HG03135 (cell line): Measurements from ENCODE around the gene SYT7.

ENCODE experiments used
- ATAC-seq: cut with Tn5 transposase; IDR thresholded peaks from one replicate; pipeline ENCODE4 v1.9.1; 2021; ENCODE audit warnings: mild to moderate bottlenecking, moderate library complexity; ENCODE audit not compliant: unreplicated experiment

The SYT7 gene

DNA sequence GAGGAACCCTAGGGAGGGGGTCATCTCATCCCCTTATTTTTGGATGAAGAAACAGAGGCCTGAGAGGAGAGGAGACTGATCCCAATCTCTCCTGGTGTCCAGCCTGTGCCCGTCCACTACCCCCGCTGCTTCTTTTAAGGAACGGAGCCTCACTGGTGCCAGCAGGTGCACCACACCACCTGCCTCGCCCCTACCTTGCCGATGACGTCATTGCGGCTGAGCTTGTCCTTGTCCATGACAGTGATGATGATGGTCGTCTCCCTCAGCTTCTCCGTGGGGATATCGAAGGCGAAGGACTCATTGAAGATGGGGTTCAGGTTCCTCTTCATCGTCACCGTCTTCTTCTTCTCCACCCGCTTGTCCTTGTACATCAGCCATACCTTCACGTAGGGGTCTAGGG, 58.0 kb downstream of the SYT7 start:
- no peak for ATAC-seq

DNA sequence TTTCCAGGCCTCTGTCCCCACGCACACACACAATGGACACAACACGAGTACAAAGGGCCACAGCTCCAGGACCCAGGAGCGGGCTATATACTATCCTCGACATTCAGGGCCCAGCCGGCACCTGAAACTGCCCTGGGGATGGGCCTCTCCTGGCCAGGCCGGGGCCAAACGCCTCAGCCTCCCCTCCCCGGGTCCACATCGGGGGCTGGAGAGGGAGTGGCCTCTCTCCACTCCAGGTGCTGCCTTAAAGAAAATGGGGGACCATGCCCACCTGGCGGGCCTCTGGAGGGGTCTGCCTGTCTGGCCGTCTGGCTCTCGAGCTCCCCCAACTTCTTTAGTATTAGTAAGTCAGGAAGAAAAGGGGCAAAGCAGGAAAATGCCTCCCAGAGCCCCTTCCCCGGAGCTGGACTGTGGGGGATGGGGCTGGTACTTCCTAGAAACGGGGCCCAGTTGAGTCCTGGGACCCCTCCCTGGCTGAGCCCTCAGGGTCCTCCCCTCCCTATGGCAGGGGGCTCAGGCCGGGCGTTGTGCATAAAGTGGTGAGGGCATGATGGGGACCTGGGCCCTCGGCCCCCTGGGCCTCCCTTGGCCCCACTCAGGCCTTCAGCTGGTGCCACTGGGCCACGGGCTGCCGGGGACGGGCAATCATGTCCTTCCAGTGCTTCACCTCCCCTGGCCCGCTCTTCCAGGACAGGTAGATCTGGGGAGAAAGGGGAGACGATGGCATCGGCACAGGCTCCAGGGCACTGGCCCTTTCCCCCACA, 62.7 kb downstream of the SYT7 start:
- no peak for ATAC-seq

DNA sequence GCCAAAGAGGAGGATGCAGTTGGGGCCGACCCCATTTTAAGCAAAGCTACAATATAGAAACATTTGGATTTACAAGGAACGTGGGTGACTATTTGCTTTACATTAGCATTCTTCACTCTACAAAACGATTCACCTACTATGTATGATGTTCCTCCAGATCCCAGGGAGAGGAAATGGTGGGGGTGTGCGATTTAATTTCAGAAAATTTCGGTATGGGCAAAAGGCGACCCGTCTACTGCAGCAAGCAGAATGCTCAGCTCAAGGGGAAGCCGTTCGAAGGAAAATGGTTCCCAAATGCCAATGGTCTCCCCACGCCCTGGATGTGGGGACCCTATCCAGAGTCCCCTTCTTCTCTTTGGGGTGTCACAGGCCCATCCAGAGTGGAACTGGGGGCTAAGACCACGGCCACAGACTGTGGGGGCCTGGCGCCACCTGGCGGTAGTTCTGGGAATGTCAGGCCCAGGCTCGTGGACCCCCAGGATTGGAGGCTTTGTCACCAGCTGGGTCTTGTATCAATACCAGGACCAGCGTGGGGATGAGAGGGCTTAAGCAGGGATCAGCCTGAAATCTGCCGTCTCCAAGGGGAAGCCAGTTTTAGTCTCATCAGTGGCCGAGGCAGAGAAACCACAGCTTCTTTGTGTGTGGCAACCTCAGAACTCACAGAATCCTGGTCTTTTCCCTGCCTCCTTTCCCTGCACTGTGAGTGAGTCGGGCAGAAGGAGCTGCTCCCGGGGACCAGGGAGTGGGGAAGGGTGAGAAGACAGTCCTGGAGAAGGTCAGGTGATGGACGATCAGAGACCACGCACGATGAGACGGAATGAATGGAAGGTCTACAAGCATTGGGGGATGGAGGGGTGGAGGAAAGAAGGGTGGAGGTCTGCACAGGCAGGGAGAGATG, 64.0 kb downstream of the SYT7 start:
- ATAC-seq: no peak

DNA sequence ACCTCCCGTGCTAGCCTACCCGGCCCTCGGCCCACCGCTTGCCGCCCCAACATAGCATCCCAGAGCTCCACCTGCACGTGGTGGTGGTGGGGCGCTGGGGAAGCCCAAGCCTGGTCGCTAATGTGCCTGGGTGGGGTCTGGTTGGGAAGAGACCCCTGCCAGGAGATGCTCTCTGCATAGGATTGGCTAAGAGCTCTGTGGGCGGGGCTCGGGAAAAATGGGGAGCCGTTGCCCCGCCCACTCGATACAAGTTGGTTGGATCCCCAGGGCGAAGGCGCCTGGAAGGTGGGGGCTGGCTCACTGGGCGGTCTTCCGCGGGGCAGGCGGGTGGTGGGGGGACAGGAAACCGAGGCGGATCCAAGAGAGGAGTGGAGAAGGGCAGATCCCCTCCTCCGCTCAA, 64.7 kb downstream of the SYT7 start:
- no peak for ATAC-seq

DNA sequence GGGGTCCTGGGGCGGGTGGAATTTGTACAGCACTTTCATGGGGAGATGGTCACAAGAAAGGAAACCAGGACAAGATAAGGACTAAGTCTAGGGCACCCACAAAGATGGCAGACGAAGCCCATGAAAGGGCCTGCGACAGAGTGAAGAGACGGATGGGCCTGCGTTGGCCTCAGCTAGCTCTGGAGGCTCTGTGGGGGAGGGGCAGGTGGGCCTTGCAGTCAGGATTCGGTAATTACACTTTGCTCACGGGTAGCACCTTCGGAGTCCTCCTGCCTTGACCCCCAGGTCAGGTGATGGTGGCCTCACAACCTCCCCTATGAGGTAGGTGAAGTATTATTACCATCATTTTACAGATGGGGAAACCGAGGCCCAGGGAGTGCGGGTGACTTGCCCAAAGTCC, 65.2 kb downstream of the SYT7 start:
- no peak for ATAC-seq

DNA sequence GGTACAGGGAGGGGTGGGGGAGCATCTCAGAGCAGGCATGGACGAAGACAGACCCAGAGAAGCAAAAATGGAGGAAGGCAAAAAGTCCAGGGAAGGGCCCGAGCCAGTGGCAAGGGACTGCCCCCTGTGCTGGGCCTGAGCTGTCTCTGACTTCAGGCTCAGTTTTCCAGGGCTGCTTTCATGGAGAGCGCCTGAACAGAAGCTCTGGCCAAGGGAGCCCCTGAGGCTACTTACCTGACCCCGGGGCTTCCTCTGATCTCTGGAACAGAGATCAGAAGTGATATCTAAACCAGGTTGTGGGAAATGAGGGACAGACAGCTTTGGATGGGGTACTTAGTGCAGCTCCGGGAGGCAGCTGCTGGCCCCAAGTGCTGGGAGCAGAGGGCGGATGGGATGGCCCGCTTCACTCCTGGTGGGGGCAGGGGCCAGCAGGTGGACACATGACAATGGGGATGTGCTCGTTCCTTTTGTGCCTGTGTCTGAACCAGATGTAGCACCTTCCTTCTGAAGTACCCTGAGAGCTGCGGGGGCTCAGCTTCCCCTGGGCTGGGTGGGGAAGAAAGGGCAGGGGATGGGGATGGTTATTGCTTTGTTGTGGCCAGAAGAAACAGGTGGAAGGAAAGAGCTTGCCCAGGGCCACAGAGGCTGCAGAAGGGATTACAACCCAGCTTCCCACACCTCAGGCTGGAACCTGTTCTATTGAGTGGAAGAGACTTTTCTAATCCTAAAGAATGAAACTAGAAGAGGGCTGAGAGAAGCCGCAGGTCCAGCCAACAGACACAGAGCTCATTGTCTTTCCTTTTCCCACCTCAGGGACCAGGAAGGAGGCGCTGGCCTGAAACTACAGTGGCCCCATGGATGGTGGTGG, 66.6 kb downstream of the SYT7 start:
- no peak for ATAC-seq

DNA sequence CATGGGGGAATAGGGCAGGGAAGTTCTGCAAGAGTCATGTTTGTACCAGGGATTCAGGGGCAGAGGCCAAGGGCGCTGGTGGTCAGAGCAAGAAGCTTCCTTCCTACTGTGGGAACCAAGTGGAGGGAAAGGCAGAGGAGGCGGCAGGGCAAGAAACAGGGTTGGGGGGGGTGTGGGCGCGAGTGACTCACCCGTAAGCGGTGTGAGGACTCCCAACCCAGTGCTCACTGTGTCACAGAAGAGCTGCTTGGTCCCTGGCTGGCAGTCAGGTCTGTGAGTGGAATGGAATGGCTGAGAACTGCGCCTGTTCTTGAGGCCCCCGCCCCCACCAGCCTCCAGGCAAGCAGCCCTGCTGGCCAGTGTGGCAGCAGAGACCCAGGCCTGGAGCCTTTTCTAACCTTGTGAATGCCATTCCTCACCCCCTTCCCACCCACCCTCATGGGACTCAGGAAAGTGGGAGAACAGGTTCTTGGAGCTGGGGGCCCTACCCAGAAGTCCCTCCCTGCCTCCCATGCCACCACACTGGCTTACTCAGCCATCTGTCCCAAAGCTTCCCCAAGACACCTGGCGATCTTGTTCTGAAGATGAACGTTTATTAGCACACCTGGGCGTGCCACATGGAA, 67.6 kb downstream of the SYT7 start:
- no peak for ATAC-seq

DNA sequence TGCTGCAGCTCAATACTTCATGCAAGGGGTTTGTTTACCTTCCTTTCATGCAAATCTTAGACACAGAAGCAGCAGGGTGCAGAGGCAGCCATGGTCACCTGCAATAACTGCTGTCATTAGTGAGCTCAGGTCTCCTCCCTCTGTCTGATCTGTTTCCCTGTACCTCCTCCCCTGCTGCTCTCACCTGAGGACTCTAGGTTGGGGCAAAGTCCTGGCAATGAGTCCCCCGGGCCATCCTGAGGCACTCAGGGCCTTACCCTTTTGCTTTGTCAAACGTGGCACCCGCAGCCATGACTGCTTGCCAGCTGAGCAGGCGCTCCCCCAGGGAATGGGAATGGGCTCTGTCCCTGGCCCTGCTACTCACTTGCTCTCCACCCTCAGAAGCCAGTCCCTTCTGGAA, 68.4 kb downstream of the SYT7 start:
- ATAC-seq: no peak

DNA sequence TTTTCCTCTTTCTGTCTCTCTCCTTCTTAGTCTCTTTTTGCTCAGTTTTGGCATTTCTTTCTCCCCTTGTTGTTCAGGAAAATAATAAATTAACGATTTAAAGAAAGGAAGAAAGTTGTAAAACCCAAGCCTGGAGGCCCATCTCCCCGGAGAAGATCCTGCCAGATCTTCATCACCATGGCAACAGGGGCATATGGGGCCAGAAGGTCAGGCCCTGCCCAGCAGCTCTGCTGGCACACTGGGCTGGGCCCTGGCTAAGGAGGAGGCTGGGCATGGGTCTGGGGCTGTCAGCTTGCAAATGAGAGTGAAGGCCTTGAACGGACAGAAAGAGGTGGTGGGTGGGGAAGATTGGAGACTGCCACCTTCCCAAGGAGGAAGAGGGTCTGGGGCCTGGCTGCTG, 69.5 kb downstream of the SYT7 start:
- ATAC-seq: no peak

DNA sequence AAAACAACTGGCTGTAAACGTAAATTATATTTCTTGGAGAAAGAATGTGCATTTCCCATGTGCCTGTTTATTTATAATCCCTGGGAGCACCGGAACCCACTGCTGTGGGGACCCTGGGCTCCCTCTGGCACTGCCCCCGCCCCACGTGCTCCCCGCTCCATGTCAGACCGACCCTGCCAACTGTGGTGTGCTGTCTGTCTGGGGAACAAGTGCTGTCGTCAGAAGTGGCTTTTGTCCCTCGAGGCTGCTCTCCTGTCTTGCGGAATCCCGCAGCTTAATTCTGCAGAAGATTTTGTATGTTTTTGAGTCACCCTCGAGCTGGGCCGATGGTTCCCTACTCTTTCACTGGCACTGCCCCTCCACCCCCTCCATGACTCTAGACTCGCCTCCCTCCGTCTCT, 69.9 kb downstream of the SYT7 start:
- ATAC-seq: no peak

DNA sequence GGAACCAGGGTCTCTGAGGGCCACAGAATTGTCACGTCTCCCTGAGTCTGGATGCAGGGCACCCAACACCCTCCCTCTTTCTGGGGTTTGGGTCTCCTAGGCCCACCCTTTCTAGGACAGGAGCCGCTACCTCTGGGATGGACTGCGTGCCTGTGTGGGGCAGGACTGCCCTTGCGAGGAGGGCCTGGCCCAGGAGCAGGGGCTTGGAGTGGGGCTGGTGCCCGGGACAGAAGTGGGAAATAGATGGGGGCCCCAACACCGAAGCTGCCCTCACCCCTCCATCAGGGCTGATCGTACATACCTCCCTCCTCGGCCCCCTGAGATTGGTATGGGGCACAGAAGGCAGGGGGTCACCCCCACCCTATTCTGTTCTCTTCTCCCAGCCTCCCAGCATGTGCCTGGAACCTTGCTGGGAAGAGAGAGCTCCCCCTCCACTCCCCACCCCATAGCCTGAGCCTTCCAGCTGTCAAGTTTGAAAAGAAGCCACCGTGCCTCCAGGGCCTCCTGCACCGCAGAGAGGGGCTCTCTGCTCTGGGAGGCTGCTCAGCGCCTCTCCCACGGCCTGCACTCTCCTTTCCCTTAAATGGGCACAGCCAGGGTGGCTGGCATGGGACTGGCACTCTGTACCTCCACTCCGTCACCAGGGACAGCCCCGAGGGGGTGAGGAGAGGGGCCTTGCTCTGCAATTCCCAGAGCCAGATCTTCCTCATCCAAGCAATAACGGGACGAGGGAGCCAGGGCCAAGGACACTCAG, 70.5 kb downstream of the SYT7 start:
- ATAC-seq: no peak

DNA sequence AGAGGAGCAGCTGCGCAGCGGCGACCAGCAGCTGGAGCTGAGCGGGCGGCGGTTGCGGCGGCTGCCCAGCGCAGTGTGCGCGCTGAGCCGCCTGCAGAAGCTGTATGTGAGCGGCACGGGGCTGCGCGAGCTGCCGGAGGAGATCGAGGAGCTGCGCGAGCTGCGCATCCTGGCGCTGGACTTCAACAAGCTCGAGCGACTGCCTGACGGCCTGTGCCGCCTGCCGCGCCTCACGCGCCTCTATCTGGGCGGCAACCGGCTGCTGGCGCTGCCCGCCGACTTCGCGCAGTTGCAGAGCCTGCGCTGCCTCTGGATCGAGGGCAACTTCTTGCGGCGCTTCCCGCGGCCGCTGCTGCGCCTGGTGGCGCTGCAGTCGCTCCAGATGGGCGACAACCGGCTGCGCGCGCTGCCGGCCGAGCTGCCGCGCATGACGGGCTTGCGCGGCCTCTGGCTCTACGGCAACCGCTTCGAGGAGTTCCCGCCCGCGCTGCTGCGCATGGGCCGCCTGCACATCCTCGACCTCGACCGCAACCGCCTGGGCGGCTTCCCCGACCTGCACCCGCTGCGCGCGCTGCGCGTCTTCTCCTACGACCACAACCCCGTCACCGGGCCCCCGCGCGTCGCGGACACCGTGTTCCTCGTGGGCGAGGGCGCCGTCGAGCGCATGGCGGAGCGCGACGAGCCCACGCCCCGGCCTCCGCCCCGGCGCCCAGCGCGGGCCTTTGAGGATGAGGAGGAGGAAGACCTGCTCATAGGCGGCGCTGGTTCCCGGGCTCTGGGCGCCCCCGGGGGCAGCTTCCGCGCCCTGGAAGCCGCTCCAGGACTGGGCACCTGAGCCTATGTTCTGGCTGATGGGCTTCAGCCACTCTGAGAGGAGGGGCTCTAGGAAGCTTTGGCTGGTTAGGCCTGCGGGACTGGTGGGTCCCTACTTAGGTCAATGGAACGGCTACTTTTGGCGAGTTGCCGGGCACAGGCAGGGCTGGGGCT, 71.5 kb downstream of the SYT7 start:
- ATAC-seq: peak; percentile 52

DNA sequence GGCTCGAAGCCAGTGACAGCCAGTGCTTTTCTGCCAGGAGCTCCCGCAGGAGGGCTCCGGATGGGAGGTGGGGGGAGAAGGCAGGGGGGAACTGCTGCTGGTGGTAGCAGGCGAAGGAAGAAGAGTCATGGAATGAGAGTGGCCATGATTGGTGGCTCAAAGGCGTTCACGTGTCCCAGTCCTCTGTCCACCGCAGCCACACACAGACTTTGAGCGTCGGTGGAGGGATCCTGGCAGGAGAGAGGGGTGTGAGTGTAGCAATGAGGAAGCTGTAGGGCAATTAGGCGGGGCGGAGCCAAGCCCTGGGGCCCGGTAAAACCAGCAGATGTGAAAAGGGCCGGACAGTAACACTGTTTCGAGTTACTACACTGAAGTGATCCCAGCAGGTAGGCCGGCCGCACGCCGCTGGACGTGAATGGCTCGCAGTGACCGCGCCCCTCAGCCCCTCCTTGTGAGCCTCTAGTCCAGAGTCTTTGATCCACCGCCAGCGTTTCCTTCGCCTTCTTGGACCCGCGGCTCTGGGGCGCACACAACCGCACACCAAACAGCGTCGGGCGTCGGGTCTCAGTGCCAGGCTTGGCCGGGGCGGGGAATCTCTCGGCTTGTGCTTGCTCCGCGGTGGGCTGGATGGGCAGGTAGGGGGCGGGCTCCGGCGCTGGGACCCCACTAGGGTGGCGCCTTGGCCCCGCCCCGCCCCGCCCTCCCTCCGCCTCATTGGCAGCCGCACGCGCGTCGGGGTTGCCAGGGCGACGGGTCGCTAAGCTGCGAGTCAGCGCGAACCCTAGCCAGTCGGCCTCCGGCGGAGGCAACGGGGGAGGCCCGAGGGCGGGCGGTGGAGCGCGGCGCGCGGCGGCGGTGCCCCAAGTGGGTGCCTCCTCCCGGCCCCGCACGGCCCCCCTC, 72.7 kb downstream of the SYT7 start, which contains the start of gene LRRC10B:
Gene LRRC10B (plus strand): TSS at position 788 of the 900 bp plus-strand sequence. CDS start 250 bp downstream, outside the sequence.
- ATAC-seq: no peak

DNA sequence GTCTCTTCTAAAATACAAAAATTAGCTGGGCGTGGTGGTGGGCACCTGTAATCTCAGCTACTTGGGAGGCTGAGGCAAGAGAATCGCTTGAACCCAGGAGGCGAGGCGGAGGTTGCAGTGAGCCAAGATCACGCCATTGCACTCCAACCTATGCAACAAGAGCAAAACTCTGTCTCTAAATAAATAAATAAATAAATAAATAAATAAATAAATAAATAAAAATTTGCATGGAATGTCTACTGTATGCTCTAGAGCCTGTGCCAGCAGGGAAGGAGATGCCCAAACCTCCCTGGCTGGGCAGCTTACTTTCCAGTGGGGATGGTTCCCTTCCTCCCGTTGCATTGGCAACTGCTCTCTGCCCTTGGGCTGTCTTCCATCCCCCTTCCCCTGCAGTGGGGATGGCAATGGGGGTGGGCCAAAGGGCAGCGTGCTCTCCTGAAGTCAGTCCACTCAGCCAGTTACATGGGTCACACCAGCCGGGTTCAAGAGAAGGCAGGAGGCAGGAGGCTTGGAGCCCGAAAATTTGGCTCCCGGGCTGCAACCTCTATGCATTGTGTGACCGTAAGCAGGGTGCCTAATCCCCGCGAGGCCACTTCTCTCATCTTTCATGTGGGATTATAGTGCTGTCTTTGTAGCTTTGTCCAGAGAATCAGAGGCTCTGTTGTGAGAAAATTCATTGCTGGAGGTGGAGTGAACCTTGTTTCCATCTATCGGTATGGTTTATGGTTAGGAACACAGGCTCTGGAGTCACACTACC, 73.7 kb downstream of the SYT7 start:
- no peak for ATAC-seq

DNA sequence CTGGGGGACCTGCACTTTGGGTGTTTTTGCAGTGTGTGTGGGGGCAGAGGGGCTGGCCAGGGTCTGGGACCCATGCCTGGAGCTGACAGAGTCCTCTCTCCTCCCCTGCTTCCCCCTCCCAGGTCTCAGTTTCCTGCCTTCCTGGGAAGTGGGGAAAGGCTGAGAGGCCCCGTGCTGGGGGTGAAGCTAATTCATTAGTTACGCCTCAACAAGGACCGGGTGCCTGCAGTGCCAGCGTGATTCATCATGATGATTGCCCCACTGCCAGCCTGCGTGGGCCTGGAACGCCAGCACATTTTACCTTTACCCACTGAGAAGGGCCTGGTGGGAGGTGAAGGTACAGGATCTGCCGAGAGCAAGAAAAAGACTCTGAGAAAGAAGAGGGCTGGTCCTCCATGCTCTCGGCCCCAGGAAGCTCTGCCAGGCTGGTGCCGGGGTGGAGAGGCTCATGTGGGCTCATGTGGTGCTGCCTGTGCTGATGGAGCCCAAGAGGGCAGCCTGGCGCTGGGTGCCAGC, 75.2 kb downstream of the SYT7 start:
- no peak for ATAC-seq

DNA sequence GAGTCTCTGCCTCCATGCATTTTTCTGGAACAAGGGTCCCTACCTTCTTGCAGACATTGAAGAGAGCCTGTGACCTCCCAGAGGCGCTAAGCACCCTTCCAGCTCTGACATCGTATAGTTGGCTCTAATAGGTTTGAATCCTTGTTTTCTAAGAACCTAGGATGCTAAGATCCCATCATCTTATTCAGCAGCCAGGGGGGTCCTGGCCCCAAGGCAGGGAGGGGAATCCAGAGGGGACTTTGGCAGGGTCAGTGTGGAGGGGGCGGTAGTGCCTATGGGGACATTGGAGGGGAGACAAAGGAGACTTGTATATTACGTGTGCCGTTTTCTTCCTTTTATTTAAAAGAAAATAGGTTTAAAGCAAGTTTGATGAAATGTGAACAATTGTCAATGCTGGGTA, 75.8 kb downstream of the SYT7 start:
- ATAC-seq: no peak
